ENCODE data around the gene CCT5. TPM values are rescaled to one million over a fixed set of nuclear protein-coding genes. Genes with fewer than 3 reads are reported as not detected.
"Not testable (repeated sequence)": the region's sequence is repeated elsewhere in the genome, so short reads cannot be mapped to it uniquely, and the experiment has no call there.

Gene CCT5
- total RNA-seq, 1 donor from 2014 or later: 401 TPM

DNA sequence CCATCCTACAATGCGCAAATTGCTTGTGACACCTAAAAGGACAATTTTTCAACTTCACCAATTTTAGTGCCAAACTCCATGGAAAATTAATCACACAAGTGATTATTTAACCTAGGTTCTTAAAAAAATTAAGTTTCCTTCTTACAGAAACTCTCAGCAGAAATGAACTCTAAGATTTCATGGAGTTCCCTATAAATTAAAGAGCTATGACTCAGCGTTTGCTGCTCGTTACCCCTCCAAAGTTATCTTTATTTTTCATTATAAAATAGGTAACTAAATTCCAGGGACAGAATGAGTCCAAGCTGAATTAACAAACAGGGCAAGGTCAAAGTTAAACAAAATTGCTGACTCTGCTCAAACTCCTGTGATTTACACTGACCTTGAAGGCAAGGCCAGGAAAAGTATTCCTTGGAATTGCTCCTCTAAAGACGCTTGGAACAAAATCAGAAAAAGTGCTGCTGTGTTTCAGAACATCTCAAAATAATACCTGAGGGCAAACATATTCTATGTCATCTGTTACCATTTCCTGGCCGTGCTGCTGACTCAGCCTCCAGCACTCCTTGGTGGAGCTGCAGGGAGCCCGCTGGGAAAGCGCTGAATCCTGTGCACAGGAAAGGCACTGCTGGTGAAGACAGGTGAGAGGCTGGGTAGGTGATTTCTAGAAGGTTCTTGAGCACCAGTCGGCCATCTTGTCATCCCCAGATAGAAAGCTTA lies 60.1 kb downstream of the CCT5 start:
- no peak overlapping the region for H3K27ac Mint-ChIP-seq (ENCODE audit: unreplicated experiment)
- TF ChIP-seq, protein P1, sequence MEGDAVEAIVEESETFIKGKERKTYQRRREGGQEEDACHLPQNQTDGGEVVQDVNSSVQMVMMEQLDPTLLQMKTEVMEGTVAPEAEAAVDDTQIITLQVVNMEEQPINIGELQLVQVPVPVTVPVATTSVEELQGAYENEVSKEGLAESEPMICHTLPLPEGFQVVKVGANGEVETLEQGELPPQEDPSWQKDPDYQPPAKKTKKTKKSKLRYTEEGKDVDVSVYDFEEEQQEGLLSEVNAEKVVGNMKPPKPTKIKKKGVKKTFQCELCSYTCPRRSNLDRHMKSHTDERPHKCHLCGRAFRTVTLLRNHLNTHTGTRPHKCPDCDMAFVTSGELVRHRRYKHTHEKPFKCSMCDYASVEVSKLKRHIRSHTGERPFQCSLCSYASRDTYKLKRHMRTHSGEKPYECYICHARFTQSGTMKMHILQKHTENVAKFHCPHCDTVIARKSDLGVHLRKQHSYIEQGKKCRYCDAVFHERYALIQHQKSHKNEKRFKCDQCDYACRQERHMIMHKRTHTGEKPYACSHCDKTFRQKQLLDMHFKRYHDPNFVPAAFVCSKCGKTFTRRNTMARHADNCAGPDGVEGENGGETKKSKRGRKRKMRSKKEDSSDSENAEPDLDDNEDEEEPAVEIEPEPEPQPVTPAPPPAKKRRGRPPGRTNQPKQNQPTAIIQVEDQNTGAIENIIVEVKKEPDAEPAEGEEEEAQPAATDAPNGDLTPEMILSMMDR (conservative IDR thresholded peaks at IDR 0.05): no peak
- H3K4me3 Mint-ChIP-seq: no peak overlapping the region
- H3K9me3 Mint-ChIP-seq: no peaks in the 10 kb centered on the region
- H3K27me3 Mint-ChIP-seq (ENCODE audit: low read depth): no peaks in the 10 kb centered on the region
- DNase-seq (ENCODE audit: low read depth, low spot score): no peak
- peaks cover 16% of the 10 kb centered on the region for H3K4me1 Mint-ChIP-seq
- H3K36me3 Mint-ChIP-seq (ENCODE audit: low read depth): no peaks in the 10 kb centered on the region

DNA sequence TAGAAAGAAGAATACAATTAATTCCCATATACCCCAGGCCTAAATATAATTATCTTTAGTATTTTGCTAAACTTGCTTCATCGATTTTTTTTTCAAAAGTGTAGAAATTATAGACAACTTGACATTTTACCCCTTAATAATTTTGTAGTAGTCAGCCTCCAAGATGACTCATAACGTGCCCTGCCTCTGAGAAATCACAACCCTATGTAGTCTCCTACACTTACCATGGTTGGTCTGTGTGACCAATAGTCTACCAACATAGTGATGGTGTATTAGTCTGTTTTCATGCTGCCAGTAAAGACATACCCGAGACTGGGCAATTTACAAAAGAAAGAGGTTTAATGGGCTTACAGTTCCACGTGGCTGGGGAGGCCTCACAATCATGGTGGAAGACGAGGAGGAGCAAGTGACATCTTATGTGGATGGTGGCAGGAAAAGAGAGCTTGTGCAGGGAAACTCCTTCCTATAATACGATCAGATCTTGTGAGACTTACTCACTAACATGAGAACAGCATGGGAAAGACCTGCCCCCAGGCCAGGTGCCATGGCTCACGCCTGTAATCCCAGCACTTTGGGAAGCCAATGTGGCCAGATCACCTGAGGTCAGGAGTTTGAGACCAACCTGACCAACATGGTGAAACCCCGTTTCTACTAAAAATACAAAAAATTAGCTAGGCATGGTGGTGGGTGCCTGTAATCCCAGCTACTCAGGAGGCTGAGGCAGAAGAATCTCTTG lies 60.9 kb downstream of the CCT5 start:
- H3K27ac Mint-ChIP-seq (ENCODE audit: unreplicated experiment); DNase-seq (ENCODE audit: low read depth, low spot score); H3K9me3 Mint-ChIP-seq; H3K4me3 Mint-ChIP-seq; H3K36me3 Mint-ChIP-seq (ENCODE audit: low read depth); H3K27me3 Mint-ChIP-seq (ENCODE audit: low read depth): not testable (repeated sequence)
- H3K4me1 Mint-ChIP-seq: peaks cover 15% of the 10 kb centered on the region

DNA sequence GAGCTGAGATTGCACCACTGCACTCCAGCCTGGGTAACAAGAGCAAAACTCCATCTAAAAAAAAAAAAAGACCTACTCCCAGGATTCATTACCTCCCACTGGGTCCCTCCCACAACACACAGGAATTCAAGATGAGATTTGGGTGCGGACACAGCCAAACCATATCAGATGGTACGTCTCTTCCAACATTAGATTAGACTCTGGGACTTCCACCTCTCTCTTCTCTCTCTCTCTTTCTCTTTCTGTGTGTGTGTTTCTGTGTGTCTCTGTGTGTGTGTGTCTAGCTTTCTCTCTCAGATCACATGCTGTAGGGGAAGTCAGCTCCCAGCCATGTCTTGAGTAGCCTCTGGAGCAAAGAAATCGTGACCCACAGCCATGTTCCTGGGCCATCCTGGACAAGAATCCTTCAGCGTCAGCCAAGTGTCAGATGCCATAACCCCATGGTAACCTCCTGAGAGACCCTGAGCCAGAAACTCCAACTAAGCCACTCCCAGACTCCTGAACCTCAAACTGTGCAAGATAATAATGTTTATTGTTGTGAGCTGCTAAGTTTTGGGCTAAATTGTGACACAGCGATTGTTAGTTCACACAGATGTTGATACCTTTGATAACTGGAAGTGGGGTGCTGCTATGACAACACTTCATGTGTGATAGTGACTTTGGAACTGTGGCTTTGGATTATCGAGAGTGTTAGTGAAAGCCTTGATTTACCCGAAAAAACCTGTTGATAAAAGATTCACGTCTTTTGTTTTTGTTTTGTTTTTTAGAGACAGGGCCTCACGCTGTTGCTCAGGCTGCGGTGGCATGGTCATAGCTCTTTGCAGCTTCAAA lies 61.7 kb downstream of the CCT5 start:
- DNase-seq (ENCODE audit: low read depth, low spot score): no peak
- Mint-ChIP-seq H3K36me3 (ENCODE audit: low read depth) (no peaks in the 10 kb centered on the region), H3K4me1 (peaks cover 7% of the 10 kb centered on the region), H3K27me3 (ENCODE audit: low read depth) (no peaks in the 10 kb centered on the region), H3K27ac (ENCODE audit: unreplicated experiment) (no peak overlapping the region), H3K4me3 (no peak overlapping the region), H3K9me3 (no peaks in the 10 kb centered on the region)
- TF ChIP-seq, protein P1 (conservative IDR thresholded peaks at IDR 0.05): no peak

DNA sequence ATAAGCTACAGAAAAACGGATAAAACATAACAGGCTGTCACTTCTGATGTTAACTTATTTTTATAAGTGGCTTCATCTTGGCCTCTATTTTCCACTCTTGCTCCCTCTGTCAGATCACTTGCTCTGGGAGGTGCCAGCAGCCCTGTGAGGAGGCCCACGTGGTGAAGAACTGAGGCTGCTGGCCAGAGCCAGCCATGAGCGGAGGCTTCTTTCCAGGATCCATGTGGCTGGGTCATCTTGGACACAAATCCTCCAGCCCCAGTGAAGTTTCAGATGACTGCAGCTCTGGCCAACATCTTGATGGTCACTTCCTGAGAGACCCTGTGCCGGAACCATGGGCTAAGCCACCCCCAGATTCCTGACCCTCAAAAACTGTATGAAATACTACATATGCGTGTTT lies 65.1 kb downstream of the CCT5 start:
- Mint-ChIP-seq H3K27me3 (ENCODE audit: low read depth) (no peaks in the 10 kb centered on the region), H3K27ac (ENCODE audit: unreplicated experiment) (no peak overlapping the region), H3K9me3 (no peaks in the 10 kb centered on the region), H3K4me1 (no peaks in the 10 kb centered on the region), H3K4me3 (no peak overlapping the region), H3K36me3 (ENCODE audit: low read depth) (no peaks in the 10 kb centered on the region)
- TF ChIP-seq, protein P1 (conservative IDR thresholded peaks at IDR 0.05): no peak
- no peak for DNase-seq (ENCODE audit: low read depth, low spot score)

Other genes with a start within 250 kb of the CCT5 start
- 21.8 and 24.4 TPM in 2 replicates for gene ATPSCKMT, start 392 bp upstream of the CCT5 start, total RNA-seq
- 22.2 and 24.0 TPM in 2 replicates for gene CMBL, start 57.6 kb downstream of the CCT5 start, total RNA-seq
- 202 and 207 TPM in 2 replicates for gene MARCHF6, start 103.4 kb downstream of the CCT5 start, total RNA-seq
- gene ROPN1L, start 191.6 kb downstream of the CCT5 start, total RNA-seq: 0.68 and 1.0 TPM in 2 replicates